Superior temporal gyrus (tissue), 1 donor: Measurements from ENCODE around the gene ARHGAP5.
"Not testable (repeated sequence)": the region's sequence is repeated elsewhere in the genome, so short reads cannot be mapped to it uniquely, and the experiment has no call there.

ENCODE experiments used
- DNase-seq: peaks from one replicate; pipeline ENCODE4 v3.0.0-alpha.2; 2016; ENCODE audit errors: extremely low spot score

The ARHGAP5 gene

DNA sequence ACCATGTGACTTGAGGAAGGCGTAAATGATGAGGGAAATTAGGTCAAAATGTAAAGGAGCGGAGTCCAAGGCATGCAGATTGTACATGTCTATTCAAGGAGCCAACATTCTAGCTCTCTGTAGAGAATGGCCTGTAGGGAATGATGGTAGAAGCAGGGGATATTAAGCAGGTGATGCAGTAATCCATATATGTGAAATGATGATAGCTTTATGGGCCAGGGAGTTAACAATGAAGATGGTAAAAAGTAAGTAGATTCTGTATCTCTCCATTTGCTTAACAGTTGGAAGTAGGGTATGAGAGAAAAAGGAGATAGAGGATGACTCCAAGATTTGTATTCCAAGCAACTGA, 33.4 kb downstream of the ARHGAP5 start:
- no peak for DNase-seq

DNA sequence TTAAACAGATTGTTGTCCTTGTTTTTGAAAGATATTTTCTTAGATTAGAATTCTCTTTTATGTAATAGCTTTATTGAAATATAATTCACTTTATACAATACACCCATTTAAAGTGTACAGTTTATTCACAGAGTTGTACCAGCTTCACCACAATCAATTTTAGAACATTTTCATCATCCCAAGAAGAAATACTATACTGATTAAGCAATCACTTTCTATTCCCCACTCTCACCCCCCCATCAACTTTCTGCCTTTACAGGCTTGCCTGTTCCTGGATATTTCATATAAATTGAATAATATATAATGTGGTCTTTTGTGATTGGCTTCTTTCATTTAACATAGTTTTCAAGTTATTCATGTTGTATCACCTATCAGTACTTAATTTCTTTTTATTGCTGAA, 44.4 kb downstream of the ARHGAP5 start:
- no peak for DNase-seq

DNA sequence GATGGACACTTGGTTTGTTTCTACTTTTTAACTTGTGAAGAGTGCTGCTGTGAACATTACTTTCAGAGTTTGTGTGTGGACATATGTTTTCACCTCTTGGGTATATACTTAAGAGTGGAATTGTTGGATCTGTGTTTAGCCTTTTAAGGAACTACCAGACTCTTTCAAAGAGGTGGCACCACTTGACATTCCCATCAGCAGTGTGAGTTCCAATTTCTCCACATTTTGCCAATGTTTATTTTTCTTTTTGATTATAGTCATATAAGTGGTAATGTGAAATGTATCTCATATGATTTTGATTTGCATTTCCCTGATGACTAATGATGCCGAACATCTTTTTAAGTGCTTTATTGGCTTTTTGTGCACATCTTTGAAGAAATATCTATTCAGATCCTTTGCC, 44.8 kb downstream of the ARHGAP5 start:
- DNase-seq = no peak

DNA sequence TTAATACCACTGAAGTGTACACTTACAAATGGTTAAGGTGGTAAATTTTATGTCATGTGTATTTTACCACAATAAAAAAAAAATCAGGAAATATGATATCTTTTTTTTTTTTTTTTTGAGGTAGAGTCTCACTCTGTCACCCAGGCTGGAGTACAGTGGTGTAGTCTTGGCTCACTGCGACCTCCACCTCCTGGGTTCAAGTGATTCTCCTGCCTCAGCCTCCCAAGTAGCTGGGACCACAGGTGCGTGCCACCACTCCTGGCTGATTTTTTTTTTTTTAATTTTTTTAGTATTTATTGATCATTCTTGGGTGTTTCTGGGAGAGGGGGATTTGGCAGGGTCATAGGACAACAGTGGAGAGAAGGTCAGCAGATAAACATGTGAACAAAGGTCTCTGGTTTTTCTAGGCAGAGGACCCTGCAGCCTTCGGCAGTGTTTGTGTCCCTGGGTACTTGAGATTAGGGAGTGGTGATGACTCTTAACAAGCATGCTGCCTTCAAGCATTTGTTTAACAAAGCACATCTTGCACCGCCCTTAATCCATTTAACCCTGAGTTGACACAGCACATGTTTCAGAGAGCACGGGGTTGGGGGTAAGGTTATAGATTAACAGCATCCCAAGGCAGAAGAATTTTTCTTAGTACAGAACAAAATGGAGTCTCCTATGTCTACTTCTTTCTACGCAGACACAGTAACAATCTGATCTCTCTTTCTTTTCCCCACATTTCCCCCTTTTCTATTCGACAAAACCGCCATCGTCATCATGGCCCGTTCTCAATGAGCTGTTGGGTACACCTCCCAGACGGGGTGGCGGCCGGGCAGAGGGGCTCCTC, 50.0 kb downstream of the ARHGAP5 start:
- DNase-seq = not testable (repeated sequence)

DNA sequence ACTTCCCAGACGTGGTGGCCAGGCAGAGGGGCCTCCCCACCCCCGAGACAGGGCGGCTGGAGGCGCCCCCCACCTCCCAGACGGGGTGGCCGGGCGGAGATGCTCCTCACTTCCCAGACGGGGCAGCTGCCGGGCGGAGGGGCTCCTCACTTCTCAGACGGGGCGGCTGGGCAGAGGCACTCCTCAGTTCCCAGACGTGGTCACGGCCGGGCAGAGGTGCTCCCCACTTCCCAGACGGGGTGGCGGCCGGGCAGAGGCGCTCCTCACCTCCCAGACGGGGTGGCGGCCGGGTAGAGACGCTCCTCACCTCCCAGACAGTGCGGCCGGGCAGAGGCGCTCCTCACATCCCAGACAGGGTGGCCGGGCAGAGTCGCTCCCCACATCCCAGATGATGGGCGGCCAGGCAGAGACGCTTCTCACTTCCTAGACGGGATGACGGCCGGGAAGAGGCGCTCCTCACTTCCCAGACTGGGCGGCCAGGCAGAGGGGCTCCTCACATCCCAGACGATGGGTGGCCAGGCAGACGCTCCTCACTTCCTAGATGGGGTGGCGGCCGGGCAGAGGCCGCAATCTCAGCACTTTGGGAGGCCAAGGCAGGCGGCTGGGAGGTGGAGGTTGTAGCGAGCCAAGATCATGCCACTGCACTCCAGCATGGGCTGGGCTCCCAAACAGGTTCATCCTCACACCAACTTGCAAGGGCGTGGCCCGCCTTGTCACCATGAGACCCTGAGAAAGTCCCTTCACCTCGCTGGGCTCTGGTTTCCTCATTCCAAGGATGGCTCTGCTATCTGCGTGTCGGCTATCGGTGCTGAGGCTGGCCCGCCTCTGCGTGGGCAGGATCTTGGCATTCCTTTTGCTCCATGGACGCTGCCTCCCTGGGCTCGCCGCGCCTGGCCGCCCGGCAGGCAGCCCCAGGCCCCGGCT, 50.9 kb downstream of the ARHGAP5 start:
- not testable (repeated sequence) for DNase-seq

DNA sequence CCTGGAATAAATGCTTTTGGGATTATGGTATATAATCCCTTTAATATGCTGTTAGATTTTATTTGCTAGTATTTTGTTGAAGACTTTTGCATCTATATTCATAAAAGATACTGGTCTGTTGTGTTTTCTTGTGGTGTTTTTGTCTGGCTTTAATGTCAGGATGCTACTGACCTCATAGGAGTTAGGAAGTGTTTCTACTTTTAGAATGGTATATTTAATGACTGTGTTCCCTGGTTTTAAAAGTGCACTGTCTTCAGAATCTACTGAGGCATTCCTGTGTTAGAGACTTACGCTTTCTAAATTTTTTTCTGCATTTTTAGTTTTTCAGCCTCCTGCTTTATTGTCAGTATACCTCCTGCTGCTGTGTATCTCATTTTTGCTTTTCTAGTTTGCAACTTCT, 51.6 kb downstream of the ARHGAP5 start:
- no peak for DNase-seq

DNA sequence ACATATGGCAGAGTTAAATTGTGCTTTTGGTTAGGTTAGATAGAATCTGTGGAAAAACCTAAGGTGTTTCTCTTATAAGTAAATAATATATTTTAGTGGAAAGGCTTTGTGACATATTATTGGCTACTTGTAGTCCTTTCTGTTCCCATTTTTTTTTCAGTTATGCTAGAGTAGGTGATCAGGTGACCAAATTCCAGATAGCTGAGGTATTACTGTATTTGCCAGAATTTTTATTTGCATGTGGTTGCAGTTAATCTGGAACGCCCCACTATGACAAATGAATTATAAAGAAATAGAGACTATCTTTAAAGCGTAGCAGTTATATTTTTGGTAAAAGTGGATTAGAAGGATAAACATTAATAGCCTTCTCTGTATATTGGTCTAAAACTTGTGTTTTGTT, 52.0 kb downstream of the ARHGAP5 start:
- DNase-seq = no peak

DNA sequence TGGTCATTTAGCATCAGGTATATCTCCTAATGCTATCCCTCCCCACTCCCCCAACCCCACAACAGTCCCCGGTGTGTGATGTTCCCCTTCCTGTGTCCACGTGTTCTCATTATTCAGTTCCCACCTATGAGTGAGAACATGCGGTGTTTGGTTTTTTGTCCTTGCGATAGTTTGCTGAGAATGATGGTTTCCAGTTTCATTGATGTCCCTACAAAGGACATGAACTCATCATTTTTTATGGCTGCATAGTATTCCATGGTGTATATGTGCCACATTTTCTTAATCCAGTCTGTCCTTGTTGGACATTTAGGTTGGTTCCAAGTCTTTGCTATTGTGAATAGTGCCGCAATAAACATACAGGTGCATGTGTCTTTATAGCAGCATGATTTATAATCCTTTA, 54.6 kb downstream of the ARHGAP5 start:
- not testable (repeated sequence) for DNase-seq

DNA sequence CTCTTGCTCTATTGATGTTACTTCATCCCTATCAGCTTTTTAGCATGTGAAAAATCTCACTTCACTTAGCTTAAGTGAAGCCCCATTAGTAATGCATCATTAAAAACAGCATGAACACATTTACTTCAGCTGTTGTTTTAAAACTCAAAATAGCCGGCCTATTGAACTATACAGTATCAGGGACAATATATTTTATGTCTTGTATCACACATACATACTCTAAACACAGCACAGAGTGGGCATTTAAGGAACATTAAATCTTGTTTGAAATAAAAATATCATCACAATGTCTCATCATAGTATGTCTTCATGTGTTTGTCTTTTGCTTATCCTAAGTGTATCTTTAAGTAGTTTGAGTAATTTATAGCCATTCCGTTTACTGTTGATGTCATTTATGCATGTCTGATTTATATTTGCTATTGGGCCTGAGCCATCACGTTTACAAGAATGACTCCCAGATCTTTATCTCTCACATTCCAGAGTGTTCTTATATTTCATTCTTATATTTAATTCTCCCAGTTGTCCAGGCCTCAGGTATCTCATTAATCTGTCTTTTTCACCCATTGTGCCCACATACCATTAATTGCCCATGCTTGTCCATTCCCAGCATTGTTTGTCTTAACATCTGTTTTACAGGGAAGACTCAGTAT, 57.5 kb downstream of the ARHGAP5 start:
- DNase-seq = no peak

DNA sequence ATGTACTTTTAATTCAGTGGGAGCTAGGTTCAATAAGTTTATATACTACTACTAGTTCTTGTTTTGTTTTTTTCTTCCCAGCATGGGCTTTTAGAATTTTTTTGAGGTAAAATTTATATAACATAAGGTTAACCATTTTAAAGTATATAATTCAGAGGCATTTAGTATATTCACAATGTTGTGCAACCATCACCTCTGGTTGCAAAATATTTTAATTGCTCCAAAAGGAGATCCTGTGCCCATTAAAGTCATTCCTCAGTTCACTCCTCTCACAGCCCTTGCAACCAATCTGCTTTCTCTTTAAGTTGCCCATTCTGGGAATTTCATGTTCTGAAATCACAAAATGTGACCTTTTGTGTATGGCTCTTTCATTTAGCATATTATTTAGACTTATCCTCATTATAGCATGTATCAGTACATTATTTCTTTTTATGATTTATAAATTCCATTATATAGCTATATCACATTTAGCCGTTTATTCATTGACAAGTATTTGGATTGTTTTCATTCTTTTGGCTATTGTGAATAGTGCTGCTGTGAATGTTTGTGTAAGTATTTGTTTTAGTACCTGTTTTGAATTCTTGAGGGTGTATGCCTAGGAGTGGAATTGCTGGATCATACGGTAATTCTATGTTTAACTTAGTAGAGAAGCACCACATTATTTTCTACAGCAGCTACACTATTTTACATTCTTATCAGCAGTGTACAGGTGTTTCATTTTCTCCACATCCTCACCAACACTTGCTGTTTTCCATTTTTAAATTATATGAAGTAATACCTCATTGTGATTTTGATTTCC, 59.1 kb downstream of the ARHGAP5 start:
- DNase-seq = no peak

DNA sequence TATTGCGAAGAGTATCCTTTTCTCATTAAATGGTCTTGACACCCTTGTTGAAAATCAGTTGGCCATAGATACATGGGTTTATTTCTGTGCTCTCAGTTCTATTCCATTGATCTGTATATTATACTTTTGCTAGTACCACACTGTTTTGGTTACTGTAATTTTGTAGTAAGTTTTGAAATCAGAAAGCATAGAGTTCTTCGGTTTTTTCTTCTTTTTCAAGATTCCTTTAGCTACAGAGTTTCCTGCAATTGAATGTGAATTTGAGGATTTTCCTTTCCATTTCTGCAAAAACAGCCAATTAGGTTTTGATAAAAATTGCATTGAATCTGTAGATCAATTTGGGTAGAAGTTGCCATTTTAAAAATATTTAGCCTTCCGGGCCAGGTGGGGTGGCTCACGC, 60.2 kb downstream of the ARHGAP5 start:
- no peak for DNase-seq

DNA sequence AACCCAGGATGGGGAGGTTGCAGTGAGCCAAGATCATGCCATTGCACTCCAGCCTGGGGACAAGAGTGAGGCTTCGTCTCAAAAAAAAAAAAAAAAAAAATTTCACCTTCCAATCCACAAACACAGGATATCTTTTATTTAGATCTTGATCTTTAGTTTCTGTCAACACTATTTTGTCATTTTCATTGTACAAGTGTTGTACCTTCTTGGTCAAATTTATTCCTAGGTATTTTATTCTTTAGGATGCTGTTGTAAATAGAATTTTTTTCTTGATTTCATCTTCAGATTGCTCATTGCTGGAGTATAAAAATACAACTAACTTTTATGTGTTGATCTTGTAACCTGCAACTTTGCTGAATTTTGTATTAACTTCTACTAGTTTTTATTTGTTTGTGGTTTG, 60.8 kb downstream of the ARHGAP5 start:
- no peak for DNase-seq

DNA sequence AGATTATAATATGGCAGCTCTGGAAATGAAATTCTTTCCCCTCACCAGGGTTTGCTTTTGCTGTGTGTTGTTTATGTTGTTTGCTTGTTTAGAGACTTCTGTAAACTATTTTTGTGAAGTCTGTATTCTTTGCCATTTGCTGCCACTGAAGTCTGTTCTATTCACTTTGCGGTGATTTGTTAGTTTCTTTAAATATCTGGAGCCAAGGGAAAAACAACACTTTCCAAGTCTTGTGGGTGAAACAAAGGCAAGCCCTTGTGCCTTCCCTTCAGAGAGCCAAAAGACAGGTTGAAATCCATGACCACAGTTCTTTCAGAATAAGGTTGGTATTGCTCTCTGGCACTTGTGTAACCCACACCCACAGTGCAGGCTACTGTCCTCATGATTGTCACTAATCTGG, 65.2 kb downstream of the ARHGAP5 start:
- no peak for DNase-seq

DNA sequence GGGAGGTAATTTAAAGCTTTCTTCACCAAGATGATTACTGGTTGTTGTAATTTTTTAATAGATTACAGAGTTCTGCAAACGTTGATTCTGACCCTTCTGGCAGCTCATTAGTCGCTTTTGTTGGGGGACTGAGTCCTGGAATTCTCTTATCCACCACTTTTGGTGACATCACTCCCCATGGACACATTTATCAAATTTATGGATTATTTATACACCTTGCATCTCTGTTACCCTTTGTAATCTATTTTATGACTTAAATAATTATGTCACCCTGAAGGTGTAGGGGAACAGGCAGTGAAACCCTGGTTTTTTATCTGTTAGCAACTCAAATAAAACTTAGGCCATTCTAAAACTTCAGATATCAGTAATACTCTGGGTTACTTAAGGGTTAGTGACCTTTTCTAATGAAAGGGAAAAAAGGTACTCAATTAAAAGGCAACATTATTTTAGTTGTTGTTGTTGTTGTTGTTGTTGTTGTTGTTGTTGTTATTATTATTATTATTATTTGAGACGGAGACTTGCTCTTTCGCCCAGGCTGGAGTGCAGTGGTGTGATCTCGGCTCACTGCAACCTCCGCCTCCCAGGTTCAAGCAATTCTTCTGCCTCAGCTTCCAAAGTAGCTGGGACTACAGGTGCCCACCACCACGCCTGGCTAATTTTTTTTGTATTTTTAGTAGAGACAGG, 65.8 kb downstream of the ARHGAP5 start:
- no peak for DNase-seq

DNA sequence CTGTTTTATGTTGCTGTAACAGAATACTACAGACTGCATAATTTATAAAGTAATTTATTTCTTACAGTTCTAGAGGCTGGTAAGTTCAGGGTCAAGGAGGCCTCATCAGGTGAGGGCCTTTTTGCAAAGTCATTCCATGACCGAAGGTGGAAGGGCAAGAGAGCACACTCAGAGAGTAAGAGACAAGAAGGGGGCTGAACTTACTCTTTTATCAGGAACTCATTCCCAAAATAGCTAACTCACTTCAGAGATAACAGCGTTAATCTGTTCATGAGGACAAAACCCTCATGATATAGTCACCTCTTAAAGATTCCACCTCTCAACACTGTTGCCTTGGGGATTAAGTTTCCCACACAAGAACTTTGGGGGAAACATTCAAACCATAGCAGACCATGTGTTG, 73.3 kb downstream of the ARHGAP5 start:
- DNase-seq = no peak

DNA sequence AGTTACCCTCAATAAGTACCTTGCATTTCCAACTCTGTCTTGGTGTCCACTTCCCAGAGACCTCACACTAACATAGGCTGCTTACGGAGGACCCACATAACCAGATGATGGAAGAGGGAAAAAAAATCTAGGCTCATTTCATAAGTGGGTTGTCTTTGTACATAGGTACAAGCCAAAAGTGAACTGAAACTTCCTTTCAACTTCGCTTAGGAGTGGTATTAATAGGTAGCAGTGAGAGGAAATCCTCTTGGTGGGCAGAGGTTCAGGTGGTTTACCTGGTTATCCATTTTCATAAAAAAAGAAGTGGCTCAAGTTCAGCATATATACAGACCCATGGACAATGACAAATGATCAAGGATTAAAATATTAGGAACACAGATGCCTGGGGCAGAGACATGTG, 88.9 kb downstream of the ARHGAP5 start:
- no peak for DNase-seq

DNA sequence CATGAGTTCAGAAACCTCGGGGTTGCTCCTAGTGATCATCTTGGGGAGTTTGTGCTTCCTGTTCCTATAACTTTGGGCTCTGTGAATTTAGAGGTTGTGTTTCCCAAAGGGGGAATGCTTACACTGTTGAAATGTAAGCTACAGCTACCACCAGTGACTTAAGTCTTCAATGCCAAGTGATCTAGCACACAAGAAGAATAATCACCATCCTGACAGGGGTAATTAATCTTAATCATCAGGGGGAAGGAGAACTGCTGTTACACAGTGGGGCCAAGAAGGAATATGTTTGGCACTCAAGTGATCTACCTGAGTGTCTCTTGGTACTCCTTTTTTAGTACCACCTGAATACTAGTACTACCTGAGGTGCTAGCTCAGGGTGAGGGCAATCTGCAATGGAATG, 89.8 kb downstream of the ARHGAP5 start:
- no peak for DNase-seq

DNA sequence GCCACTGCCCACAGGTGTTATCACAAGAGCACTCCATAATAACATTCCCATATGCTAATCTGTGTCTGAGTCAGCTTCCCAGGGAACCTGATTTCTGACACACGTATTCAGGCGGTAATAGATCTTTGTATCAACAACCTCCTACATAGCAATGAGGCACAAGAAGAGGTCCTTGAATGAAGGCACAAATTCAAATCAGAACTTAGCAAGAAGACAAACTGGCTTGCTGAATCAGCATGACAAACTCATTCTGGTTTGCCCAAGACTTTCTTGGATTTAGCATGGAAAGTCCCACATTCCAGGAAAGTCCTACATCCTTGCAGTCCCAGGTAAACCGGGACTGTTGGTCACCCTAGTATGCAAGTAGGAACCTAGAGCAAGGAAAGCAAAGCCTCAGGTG, 90.8 kb downstream of the ARHGAP5 start:
- no peak for DNase-seq

DNA sequence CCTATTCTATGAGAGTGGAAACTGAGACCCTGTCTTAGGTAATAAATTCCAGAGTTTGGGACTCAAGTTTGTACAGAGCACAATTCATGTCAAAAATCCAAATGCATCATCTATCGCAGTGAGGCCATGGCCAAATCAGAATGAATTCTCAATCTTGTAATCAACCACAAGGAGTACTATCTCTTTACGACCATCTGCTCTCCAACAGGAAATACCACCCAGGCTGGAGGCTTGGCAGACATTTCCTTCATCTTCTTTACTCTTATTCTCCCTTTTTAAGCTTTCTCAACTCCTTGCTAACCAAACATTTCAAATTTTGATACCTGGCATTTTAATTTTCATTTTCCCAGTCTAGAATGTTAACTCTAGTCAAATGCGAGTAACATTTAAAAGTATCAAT, 92.1 kb downstream of the ARHGAP5 start:
- DNase-seq = no peak

DNA sequence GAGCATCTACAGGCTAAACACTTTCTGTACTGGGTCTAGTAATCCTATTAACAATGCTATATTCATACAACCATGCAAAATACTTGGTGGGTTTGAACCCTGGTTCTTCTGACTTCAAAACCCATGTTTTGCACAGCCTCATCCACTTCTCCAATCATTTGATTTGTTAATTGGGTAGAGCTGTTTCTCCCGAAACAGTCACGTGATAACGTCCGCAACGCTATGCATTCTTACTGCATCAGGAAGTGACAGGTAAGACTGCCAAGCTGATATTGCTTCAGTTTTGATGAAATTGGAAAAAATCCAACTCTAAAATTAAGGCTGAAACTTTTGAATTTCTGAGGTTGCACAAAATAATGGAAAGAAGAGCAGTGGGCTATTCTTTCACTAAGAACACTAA, 94.4 kb downstream of the ARHGAP5 start:
- DNase-seq = no peak
